GM10847 (cell line): ENCODE results near the gene ROBO3.

Source experiments
- POLR2A ChIP-seq: IDR thresholded peaks from 2 replicates; pipeline ENCODE4 v1.6.1; 2011; ENCODE audit not compliant: insufficient read length; ENCODE audit errors: extremely low read depth

ROBO3 gene

GRCh38 chr11:124865902-124866851 lies 945 bp downstream of the ROBO3 start:
- no peak for TF ChIP-seq POLR2A

GRCh38 chr11:124867700-124868099 lies 2.5 kb downstream of the ROBO3 start:
- no peak for TF ChIP-seq POLR2A

GRCh38 chr11:124868331-124869274 lies 3.4 kb downstream of the ROBO3 start:
- TF ChIP-seq POLR2A, result no peak

- no peak for TF ChIP-seq POLR2A
Observed at GRCh38 chr11:124869331-124869730, 4.1 kb downstream of the ROBO3 start.

- no peak for TF ChIP-seq POLR2A
Observed at GRCh38 chr11:124869856-124870387, 4.7 kb downstream of the ROBO3 start.

GRCh38 chr11:124870430-124870829 lies 5.2 kb downstream of the ROBO3 start:
- TF ChIP-seq POLR2A, result no peak

- TF ChIP-seq POLR2A, result no peak
Observed at GRCh38 chr11:124872280-124872679, 7.0 kb downstream of the ROBO3 start.

- TF ChIP-seq POLR2A, result no peak
Observed at GRCh38 chr11:124872741-124873140, 7.5 kb downstream of the ROBO3 start.

GRCh38 chr11:124873951-124874350 lies 8.7 kb downstream of the ROBO3 start:
- no peak for TF ChIP-seq POLR2A

- no peak for TF ChIP-seq POLR2A
Observed at GRCh38 chr11:124874571-124875255, 9.5 kb downstream of the ROBO3 start.

- no peak for TF ChIP-seq POLR2A
Observed at GRCh38 chr11:124875401-124875800, 10.2 kb downstream of the ROBO3 start.

GRCh38 chr11:124875943-124876817 lies 10.9 kb downstream of the ROBO3 start:
- no peak for TF ChIP-seq POLR2A

GRCh38 chr11:124876818-124877630 lies 11.8 kb downstream of the ROBO3 start:
- no peak for TF ChIP-seq POLR2A
